Measurements from ENCODE around the gene CPSF2.

GRCh38 chr14:92209141-92209540 is 87.4 kb downstream of the CPSF2 start:
- TF ChIP-seq, protein P1, sequence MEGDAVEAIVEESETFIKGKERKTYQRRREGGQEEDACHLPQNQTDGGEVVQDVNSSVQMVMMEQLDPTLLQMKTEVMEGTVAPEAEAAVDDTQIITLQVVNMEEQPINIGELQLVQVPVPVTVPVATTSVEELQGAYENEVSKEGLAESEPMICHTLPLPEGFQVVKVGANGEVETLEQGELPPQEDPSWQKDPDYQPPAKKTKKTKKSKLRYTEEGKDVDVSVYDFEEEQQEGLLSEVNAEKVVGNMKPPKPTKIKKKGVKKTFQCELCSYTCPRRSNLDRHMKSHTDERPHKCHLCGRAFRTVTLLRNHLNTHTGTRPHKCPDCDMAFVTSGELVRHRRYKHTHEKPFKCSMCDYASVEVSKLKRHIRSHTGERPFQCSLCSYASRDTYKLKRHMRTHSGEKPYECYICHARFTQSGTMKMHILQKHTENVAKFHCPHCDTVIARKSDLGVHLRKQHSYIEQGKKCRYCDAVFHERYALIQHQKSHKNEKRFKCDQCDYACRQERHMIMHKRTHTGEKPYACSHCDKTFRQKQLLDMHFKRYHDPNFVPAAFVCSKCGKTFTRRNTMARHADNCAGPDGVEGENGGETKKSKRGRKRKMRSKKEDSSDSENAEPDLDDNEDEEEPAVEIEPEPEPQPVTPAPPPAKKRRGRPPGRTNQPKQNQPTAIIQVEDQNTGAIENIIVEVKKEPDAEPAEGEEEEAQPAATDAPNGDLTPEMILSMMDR (IDR thresholded peaks at IDR 0.05; ENCODE audit: poor library complexity) = no peak
- TF ChIP-seq EZH2phosphoT487 (IDR thresholded peaks at IDR 0.05; ENCODE audit: low read depth, severe bottlenecking, unreplicated experiment) = no peak
